Measurements from ENCODE around the gene RMND5A.

Gene RMND5A

DNA sequence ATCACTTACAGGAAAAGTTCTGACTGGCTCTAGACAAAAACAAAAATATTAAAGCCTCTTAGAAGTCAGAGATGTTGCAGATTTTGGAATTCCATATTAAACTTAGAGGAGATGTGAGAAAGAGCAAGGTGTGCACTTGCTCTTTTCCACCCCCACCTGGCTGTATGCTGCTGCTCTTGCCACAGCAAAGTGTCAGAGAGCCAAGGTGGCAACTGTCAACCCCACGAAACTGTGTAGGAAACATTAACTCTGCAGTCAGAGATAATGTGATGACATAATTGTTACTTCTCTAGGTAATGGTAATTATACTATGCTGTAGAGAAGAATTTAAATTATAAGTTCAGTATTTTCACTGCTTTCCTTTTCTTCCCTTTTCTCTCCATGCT is 45.2 kb downstream of the RMND5A start:
- no peak for DNase-seq (ENCODE audit: low read depth)

DNA sequence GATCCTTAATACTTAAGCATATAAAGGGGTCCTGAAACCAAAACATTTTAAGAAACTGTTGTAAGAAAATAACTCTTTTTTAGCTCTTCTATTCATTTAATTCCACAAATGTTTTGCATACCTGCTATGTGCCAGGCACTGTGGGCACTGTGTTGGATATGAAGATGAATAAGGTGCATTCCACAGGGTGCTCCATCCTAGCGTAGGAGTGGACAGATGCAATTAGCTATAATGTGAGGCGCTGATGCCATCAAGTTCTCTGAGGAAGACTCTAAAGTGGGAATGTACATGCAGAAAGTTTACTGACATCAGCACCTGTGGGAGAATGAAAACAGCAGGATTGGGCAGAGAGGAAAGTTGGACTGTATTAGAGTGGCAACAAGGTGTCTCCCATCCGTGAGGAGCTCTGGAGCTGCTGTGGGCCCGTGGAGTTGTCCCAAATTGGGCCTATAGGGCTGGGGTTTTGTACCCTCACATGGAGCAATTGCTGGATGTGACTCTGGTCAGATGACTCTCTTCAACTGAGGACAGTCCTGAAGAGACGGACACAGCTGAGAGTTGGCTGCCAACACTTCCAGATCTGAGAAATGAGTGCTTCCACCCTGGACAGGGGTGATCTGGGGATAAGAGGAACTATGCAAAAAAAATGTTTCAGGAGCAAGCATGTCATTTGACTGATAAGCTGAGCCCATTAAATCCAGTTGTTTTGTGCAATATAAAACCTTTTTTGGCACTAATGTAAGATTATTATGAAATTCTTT is 48.3 kb downstream of the RMND5A start:
- no peak for DNase-seq (ENCODE audit: low read depth)

- no peak for DNase-seq (ENCODE audit: low read depth)
These were observed 49.7 kb downstream of the RMND5A start for GRCh38 chr2:86769838-86770237.

GRCh38 chr2:86770816-86771301 is 50.8 kb downstream of the RMND5A start:
- no peak for DNase-seq (ENCODE audit: low read depth)

DNA sequence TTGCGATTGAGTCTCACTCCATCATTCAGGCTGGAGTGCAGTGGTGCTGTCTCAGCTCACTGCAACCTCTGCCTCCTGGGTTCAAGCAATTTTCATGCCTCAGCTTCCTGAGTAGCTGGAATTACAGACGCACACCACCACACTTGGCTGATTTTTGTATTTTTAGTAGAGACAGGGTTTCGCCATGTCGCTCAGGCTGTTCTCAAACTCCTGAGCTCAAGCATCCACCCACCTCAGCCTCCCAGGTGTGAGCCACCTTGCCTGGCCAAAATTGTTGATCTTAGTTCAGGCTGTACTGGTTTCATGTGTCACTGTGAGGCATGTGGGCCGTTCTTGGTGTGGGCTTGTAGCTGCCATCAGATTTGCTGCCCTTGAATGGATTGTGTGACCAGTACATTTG is 52.5 kb downstream of the RMND5A start:
- no peak for DNase-seq (ENCODE audit: low read depth)

DNA sequence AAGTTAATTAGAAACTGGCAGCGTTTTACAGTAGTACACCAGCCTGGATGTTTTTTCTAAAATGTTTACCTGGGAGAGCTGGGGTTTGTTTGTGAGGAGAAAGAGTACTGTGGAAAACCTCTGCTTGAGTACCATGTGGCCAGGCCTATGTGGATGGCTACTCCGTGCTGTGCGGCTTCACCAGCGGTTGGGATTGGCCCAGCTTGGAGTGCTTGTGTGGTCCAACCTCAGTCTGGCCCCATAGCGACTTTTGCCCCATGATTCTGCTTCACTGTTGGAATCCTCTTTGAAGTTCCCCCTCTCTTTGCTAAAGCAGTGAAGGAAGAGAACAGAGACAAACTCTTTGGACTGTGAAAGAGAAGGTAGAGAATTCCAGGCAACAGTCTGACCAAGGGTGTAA is 54.8 kb downstream of the RMND5A start:
- DNase-seq (ENCODE audit: low read depth) = no peak

DNA sequence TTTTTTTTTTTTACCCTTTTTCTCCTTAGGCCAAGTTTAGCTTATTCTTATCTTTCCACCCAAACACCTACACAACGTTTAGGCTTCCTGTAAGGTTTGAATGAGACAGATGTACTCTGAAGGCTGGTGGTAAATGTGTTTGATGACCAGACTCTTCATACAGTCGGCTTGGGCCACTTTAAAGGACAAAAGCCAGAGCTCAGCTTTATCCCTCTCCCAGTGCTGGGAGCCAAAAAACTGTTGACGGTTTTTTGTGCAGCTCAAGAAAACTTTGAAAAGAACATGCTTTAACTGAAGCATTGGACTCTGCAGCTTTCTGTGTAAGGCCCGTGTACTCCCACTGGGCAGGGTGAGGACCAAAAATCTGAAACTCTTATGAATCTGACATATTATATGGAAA is 55.2 kb downstream of the RMND5A start:
- DNase-seq (ENCODE audit: low read depth) = no peak

GRCh38 chr2:86776532-86776931 is 56.4 kb downstream of the RMND5A start:
- DNase-seq (ENCODE audit: low read depth) = no peak

GRCh38 chr2:86778957-86779356 is 58.9 kb downstream of the RMND5A start:
- DNase-seq (ENCODE audit: low read depth) = no peak

DNA sequence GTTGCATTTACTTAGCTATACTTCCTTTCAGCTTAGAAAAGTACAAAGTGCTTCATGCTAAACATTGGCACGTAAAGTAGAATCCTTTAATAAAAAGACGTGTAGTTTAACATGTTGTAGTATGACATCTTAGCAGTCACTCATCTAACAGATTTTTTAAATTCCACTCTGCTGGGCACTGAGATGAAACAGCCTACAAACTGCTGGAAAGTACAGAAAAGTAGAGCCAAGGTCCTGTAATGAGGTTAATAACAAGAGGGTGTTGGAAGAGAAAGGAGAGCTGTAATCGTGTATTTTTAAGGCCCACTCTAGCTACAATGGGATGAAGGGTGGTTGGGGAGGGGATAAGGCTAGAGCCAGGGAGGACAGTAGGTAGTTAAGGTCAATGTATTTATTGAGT is 59.9 kb downstream of the RMND5A start:
- DNase-seq (ENCODE audit: low read depth) = no peak

GRCh38 chr2:86781363-86781762 is 61.3 kb downstream of the RMND5A start:
- DNase-seq (ENCODE audit: low read depth) = no peak

DNA sequence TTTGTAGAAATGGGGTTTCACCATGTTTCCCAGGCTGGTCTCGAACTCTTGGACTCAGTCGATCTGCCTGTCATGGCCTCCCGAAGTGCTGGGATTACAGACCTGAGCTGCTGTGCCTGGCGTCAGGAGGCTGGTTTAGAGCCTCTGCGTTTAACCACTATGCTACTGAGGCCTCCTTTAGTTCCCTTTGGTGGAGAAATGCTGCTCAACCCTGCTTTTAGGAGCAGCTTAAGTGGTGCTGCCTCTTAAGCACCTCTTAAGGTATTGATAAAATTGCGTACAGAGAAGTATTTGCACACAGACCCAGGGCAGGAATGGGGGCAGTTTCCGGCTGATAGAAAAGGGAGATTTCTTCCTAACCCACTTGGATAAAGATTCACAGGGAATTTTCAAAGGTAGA is 62.7 kb downstream of the RMND5A start:
- DNase-seq (ENCODE audit: low read depth) = no peak

DNA sequence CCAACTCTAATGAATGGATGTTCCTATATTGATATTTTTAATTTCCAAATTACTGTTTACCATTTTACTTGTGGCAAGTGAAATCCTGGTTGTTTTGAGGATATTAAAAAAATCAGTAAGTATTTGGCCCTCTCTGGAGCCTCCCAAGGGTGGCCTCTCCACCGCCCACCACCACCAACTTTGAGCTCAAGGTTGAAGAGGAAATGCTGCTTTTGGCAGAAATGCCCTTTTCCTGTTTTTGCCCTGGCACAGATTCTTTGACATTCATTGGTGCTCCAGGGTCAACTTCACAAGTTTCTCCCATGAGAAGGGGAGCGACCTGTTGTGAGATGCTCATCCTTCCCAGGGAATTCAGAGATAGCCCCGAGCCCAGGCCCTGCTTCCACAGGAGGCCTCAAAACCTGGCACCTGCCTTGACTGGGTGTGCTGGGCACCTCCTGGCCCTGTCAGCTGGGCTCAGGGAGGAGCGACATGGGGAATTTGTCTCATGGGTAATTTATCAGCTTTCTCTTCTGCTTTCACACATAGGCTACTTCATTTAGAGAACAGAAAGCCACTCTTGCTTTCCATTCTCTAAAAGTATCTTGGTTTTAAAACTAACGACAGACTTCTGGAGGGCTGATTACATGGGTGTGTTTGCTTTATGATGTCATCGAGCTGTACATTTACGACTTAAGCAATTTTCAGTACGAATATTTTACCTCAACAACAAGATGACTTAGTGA is 63.7 kb downstream of the RMND5A start:
- DNase-seq (ENCODE audit: low read depth) = no peak

DNA sequence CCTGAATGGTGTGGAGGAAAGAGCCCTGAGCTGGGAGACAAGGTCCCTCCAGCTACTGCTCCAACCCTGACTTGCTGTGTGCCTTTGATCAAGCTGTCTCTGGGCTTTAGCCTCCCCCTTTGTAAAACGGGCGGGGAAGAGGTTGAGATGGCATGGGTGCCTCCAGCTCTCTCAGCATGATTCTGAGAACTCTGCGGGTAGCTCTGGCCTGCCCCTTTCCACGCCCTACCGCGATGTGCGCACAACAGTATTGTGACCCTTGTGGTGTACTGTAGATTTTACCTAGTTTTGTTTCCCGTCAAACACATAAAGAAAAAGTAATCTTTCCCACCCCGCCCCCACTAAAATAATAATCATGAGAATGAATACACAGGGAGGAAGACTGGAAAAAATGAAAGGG is 65.4 kb downstream of the RMND5A start:
- DNase-seq (ENCODE audit: low read depth) = peak; percentile 60

- DNase-seq (ENCODE audit: low read depth) = peak; percentile 36
These were observed 66.0 kb downstream of the RMND5A start for GRCh38 chr2:86786001-86786536.

DNA sequence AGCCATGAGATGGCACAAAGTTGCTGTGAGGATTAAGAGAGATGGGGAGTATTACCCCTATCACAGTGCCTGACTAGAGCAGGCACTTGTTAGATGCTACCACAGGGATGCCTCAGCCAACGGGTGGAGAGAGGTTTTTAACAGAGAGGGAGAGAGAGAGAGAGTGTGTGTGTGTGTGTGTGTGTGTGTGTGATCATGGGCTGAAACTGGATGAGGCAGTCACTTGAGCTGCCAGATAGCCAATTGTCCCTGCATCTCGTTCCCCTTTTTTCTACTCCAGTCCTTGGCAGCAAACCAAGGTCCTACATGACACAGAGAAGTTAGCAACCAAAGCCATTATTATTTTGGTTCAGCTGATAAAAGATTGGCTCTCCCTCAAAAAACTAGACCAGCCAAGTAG is 67.6 kb downstream of the RMND5A start:
- DNase-seq (ENCODE audit: low read depth) = no peak

DNA sequence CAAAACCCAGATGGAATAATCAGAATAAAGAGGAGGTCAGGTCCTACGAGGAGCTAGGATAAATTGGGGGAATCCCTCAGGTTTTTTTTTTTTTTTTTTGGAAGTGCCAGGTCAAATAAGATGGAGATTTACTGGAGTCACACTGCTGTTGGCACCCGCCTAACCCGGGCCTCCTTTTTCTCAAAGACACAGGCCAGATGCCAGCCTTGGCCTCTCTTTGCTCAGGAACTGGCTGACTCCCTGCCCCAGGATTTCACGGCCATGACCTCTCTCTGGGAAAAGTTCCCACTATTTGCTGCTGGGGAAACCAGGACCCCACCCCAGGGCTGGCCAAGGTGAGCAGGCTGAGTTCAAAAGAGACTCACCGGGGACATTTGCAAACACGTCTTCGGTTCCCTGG is 68.1 kb downstream of the RMND5A start:
- no peak for DNase-seq (ENCODE audit: low read depth)

- no peak for DNase-seq (ENCODE audit: low read depth)
These were observed 69.0 kb downstream of the RMND5A start for GRCh38 chr2:86788881-86789686.

- no peak for DNase-seq (ENCODE audit: low read depth)
These were observed 69.6 kb downstream of the RMND5A start for GRCh38 chr2:86789687-86790133.

- DNase-seq (ENCODE audit: low read depth) = no peak
These were observed 70.1 kb downstream of the RMND5A start for GRCh38 chr2:86790134-86790675.

DNA sequence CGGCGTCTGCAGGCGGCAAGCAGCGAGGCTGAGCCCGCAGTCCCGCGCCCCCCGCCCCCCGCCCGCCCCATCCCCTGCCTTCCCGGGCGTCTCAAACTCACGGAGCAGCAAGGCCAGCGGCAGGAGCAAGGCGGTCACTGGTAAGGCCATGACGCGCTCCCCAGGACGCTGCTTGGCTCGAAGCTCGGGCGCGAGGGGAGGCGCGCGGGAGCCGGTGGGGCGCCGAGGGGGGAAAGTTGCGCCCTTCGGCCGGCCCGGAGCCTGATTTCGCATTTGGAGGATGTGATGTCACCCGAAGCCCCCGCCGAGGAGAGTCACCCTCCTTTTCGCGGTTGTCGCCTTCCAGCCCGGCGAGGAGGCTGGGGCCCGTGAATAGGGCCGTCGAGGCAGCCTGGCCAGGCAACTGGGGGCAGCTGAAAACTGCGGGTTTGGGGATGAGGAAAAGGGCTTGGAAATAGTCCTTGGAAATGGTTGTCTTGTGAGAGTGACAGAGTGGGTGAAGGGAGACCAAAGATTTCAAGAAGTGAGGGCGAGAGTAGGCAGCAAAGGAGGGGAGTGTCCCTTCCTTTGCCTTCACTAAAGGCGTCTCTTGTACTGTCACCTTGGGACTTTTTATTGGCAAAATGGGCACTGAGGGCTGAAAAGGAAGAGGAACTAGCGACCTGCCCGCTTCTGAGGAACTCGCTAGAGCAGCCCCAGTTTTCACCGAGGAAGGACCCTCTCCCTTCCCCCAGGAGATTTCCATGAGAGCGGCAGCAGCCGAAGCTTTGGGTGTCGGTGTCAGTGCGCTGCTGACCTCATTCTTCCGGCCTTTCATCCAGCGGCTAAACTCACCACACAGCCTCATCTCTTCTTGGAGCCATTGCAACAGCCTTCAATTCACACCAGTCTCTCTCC is 70.8 kb downstream of the RMND5A start, which contains the start of gene CD8A:
TSS of gene CD8A (minus strand) at position 238 of the 897 bp plus-strand sequence. CDS start at position 150, 88 bp downstream.
- DNase-seq (ENCODE audit: low read depth) = no peak

Data from activated T-cell treated with anti-CD3 and anti-CD28 coated beads for 24 hours (primary cell).